Amniotic epithelial cell (primary cell): ENCODE measurements around the gene LSG1.

ENCODE experiments used
- DNase-seq: peaks from one replicate; pipeline ENCODE4 v3.0.0-alpha.2; 2010; ENCODE audit warnings: low read depth

LSG1 gene

GRCh38 chr3:194671900-194672808, at the start of gene LSG1:
TSS of gene LSG1 (minus strand) at chr3:194672191. CDS start at chr3:194672162, 29 bp downstream.
- DNase-seq: peak; percentile 95

- no peak for DNase-seq
Observed at GRCh38 chr3:194720048-194720447, 48.1 kb upstream of the LSG1 start.

- DNase-seq: no peak
Observed at GRCh38 chr3:194718079-194718478, 46.1 kb upstream of the LSG1 start.

- peak; percentile 41 for DNase-seq
Observed at GRCh38 chr3:194715022-194715800, 43.2 kb upstream of the LSG1 start.

- DNase-seq: no peak
Observed at GRCh38 chr3:194714564-194714963, 42.6 kb upstream of the LSG1 start.

- no peak for DNase-seq
Observed at GRCh38 chr3:194714137-194714455, 42.1 kb upstream of the LSG1 start.

GRCh38 chr3:194713299-194714136, 41.5 kb upstream of the LSG1 start:
- DNase-seq: no peak

- peak; percentile 98 for DNase-seq
Observed at GRCh38 chr3:194711913-194712312, 39.9 kb upstream of the LSG1 start.

- DNase-seq: no peak
Observed at GRCh38 chr3:194711286-194711685, 39.3 kb upstream of the LSG1 start.

GRCh38 chr3:194707147-194707540, 35.2 kb upstream of the LSG1 start:
- peak; percentile 10 for DNase-seq

GRCh38 chr3:194705761-194706160, 33.8 kb upstream of the LSG1 start:
- no peak for DNase-seq

GRCh38 chr3:194705227-194705626, 33.2 kb upstream of the LSG1 start:
- DNase-seq: no peak

- no peak for DNase-seq
Observed at GRCh38 chr3:194702545-194702944, 30.6 kb upstream of the LSG1 start.

- no peak for DNase-seq
Observed at GRCh38 chr3:194696702-194697101, 24.7 kb upstream of the LSG1 start.

- no peak for DNase-seq
Observed at GRCh38 chr3:194691481-194692283, 19.7 kb upstream of the LSG1 start.

GRCh38 chr3:194690501-194691372, 18.7 kb upstream of the LSG1 start:
- DNase-seq: peak; percentile 31

GRCh38 chr3:194689493-194689944, 17.5 kb upstream of the LSG1 start:
- DNase-seq: no peak

- no peak for DNase-seq
Observed at GRCh38 chr3:194688946-194689345, 17.0 kb upstream of the LSG1 start.

GRCh38 chr3:194688200-194688740, 16.3 kb upstream of the LSG1 start:
- DNase-seq: no peak

GRCh38 chr3:194687638-194688199, 15.7 kb upstream of the LSG1 start:
- peak; percentile 33 for DNase-seq
